Progenitor cell of endocrine pancreas (in vitro differentiated cells): ENCODE data around the gene ITGBL1. TPM values are rescaled to one million over a fixed set of nuclear protein-coding genes. Genes with fewer than 3 reads are reported as not detected.

Experiments used
- DNase-seq: peaks from one replicate; pipeline ENCODE4 v3.0.0; 2021; ENCODE audit warnings: low spot score; ENCODE audit not compliant: unreplicated experiment
- H3K27ac Mint-ChIP-seq: 2 replicates; pipeline ENCODE4 v1.8.0; 2021; ENCODE audit warnings: mild to moderate bottlenecking, moderate library complexity, mixed read lengths
- H3K27me3 Mint-ChIP-seq: 2 replicates; pipeline ENCODE4 v1.8.0; 2021; ENCODE audit warnings: mixed read lengths
- H3K36me3 Mint-ChIP-seq: 2 replicates; pipeline ENCODE4 v1.8.0; 2022; ENCODE audit warnings: mixed read lengths; ENCODE audit not compliant: insufficient read depth
- H3K4me1 Mint-ChIP-seq: 2 replicates; pipeline ENCODE4 v1.8.0; 2021; ENCODE audit warnings: low read depth, mixed read lengths
- H3K4me3 Mint-ChIP-seq: 2 replicates; pipeline ENCODE4 v1.8.0; 2021; ENCODE audit warnings: low read depth, mild to moderate bottlenecking, moderate library complexity, mixed read lengths
- H3K9me3 Mint-ChIP-seq: 2 replicates; pipeline ENCODE4 v1.8.0; 2021; ENCODE audit warnings: low read depth, mixed read lengths
- total RNA-seq: library from RNA; stranded (reverse); gene quantifications from 2 replicates; pipeline ENCODE4 v1.2.1, GENCODE V29; 2021
- TF ChIP-seq, protein P1 (sequence below): fragments of 200-600 bp; sonication (generic); IDR thresholded peaks from one replicate; pipeline ENCODE4 v1.5.0; 2021; ENCODE audit warnings: antibody characterized with exemption, mild to moderate bottlenecking; ENCODE audit not compliant: unreplicated experiment

The ITGBL1 gene
- total RNA-seq, 1 donor from 2014 or later, result not detected

DNA sequence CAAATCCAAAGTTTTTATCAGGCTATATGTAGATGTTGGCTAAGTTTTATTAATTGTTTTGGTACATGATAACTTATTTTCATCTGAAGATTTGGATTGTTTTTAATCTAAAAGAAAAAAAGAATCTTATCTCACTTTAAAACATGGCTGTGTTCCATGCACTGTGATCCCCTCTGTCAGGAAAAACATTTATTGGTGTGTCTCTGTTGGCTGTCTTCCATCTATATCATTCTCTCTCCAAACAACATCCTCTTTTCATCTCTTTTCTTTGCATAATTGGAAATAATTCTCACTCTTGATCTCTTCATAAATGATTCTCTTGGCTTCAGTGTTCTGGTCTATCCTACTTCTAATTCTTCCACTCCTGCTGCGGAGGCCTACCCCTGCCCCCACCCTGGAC, 40.4 kb upstream of the ITGBL1 start:
- Mint-ChIP-seq H3K4me3 (no peak overlapping the region), H3K27ac (no peak overlapping the region), H3K9me3 (no peaks in the 10 kb centered on the region), H3K4me1 (no peaks in the 10 kb centered on the region), H3K36me3 (no peaks in the 10 kb centered on the region), H3K27me3 (peaks cover 37% of the 10 kb centered on the region)
- no peak for DNase-seq
- TF ChIP-seq, protein P1, sequence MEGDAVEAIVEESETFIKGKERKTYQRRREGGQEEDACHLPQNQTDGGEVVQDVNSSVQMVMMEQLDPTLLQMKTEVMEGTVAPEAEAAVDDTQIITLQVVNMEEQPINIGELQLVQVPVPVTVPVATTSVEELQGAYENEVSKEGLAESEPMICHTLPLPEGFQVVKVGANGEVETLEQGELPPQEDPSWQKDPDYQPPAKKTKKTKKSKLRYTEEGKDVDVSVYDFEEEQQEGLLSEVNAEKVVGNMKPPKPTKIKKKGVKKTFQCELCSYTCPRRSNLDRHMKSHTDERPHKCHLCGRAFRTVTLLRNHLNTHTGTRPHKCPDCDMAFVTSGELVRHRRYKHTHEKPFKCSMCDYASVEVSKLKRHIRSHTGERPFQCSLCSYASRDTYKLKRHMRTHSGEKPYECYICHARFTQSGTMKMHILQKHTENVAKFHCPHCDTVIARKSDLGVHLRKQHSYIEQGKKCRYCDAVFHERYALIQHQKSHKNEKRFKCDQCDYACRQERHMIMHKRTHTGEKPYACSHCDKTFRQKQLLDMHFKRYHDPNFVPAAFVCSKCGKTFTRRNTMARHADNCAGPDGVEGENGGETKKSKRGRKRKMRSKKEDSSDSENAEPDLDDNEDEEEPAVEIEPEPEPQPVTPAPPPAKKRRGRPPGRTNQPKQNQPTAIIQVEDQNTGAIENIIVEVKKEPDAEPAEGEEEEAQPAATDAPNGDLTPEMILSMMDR, result no peak

DNA sequence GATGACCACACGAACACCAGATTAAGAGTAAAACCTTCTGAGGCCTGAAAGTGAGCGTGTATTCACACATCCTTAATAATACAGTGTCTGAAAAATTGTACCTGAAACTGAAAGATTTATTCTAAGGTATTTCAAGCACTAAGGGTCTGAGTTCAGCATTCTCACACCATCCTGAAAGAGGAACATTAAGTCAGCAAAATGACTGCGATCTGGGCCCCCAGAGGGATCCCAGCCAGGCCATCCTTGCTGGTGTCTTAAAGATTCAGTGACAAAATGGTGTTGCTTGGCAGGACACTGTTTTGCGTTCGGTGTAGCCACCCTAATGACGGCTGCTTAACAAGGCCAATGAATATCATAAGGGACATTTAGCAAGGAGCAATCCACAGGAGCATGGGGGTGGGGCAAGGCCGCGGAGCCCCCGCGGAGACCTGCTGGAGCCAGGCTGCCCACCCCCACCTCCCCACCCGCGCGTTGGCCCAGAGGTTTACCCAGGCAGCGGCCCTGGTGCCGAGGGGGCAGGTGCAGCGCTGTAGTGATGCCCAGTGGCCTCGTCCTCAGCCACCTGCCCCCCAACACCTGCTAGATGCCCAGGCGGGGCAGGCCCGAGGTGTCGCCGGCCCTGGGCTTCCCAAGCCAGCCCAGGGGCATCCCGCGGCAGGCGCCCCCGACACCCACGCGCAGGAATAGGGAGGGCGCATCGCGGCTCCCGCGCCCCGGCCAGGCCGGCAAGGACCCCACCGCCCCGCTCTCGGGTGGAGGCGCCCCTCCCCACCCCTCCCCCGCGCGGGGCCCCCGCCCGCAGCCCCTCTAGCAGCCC, 36.9 kb upstream of the ITGBL1 start:
- TF ChIP-seq, protein P1, result no peak
- no peak overlapping the region for H3K27ac Mint-ChIP-seq
- H3K4me3 Mint-ChIP-seq, result peak overlapping the region; percentile 65
- no peaks in the 10 kb centered on the region for H3K9me3 Mint-ChIP-seq
- H3K4me1 Mint-ChIP-seq, result no peaks in the 10 kb centered on the region
- peak; percentile 11 for DNase-seq
- H3K36me3 Mint-ChIP-seq, result no peaks in the 10 kb centered on the region
- H3K27me3 Mint-ChIP-seq, result peaks cover 54% of the 10 kb centered on the region

DNA sequence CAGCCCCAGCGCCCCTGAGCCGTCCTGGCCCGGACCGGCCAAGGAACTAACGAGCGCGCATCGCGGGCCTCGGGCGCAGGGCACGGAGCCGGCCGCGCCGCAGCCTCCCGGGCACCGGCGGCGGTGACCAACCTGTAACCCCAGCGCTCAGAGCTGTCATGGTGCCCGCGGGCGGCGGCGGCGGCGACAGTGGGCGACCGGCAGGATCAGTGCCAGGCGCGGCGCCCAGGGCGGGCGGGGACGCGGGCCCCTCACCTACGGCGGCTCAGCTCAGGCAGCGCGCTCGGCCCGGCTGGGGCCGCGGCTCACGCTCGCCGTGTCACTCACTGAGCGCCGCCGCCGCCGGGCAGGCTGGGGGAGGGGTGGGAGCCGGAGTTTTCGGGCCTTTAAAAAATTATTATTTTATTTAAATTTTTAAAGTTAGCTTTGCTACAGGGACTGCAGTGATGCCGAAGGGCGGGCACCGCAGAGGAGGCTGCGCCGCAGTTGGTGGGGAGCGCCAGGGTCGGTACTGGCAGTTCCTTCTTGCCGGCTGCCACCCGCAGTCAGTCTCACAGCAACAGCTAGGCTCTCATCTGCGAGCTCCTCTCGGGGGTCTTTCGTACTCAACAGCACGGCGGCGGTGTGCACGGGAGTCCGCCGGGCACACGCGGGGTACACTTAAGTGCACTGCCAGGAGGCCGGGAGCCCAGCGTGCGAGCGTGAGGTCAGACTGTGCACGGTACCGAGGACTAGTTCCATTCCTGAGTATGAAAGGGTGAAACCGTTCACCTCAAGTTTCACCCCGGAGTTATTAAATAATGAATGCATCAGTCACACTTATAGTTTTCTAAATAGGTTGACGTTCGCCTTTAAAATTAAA, 36.1 kb upstream of the ITGBL1 start, which contains the start of gene NALCN:
Gene NALCN (minus strand): TSS at position 328 of the 862 bp plus-strand sequence. CDS start 17,382 bp downstream, outside the sequence.
- DNase-seq, result peak; percentile 21
- TF ChIP-seq, protein P1, result no peak
- Mint-ChIP-seq H3K4me3 (peak within 1 kb of the TSS; percentile 78), H3K27me3 (peaks cover 54% of the 10 kb centered on the region), H3K36me3 (no peaks in the 10 kb centered on the region), H3K4me1 (no peaks in the 10 kb centered on the region), H3K27ac (peak within 1 kb of the TSS; percentile 74), H3K9me3 (no peaks in the 10 kb centered on the region)

DNA sequence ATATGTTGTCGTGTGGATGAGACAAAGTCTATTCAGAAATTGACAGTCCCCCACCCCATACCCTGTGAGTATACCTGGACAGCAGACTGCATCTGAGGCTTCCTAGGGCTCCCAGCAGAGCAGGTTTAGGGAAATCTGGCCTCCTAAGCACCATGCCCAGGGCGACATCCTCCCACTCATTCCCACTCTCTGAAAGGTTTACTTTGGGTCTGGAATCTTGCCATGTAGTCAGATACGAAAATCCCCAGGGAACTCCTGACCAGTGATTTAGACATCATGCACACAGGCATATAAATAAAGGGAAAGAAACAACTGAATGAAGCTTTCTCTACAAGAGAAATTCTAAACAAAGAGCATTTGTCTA, 35.5 kb upstream of the ITGBL1 start:
- Mint-ChIP-seq H3K4me1 (no peaks in the 10 kb centered on the region), H3K27ac (no peak overlapping the region), H3K9me3 (no peaks in the 10 kb centered on the region), H3K27me3 (peaks cover 54% of the 10 kb centered on the region), H3K4me3 (peak overlapping the region; percentile 78), H3K36me3 (no peaks in the 10 kb centered on the region)
- TF ChIP-seq, protein P1, result no peak
- no peak for DNase-seq

DNA sequence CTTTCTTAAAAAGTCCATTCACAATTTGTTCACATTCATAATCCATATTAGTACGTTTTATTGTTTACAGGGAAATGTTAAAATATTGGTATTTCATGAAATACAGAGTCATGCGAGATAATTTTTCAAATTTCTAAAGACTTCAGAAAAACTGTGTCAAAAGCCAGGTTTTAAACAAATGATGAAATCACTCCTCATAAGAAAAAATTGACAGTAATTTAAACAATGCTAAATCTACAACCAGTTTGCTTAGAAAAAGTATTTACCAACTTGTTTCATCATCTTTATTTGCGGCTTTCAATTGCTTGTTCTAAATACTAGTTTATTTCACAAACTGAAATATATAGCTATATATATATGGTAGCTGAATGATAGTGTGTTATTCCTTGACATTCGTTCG, 35.0 kb upstream of the ITGBL1 start:
- Mint-ChIP-seq H3K4me1 (no peaks in the 10 kb centered on the region), H3K27ac (no peak overlapping the region), H3K4me3 (no peak overlapping the region), H3K27me3 (peaks cover 50% of the 10 kb centered on the region), H3K36me3 (no peaks in the 10 kb centered on the region), H3K9me3 (no peaks in the 10 kb centered on the region)
- DNase-seq, result no peak
- TF ChIP-seq, protein P1, result no peak
